ENCODE measurements around the gene C16orf54.
A peak's percentile ranks its signal among the peaks of the same experiment; 100 is the strongest.
"Not testable (repeated sequence)": the region's sequence is repeated elsewhere in the genome, so short reads cannot be mapped to it uniquely, and the experiment has no call there.

The C16orf54 gene

GRCh38 chr16:29745853-29746345, at the start of gene C16orf54:
Gene C16orf54, minus strand, starts transcription at chr16:29745990. Its CDS starts 1,039 bp downstream, at chr16:29744951.
- DNase-seq (ENCODE audit: low read depth in 2 of 3, low spot score in 1 of 3) = peak; percentile 74 to 80 (median 78)

GRCh38 chr16:29794231-29794710, 48.5 kb upstream of the C16orf54 start:
- no peak for DNase-seq (ENCODE audit: low read depth in 2 of 3, low spot score in 1 of 3)

- not testable (repeated sequence) for DNase-seq (ENCODE audit: low read depth in 2 of 3, low spot score in 1 of 3)
Measured at GRCh38 chr16:29793153-29793552, 47.4 kb upstream of the C16orf54 start.

- no peak for DNase-seq (ENCODE audit: low read depth in 2 of 3, low spot score in 1 of 3)
Measured at GRCh38 chr16:29791845-29792807, 46.3 kb upstream of the C16orf54 start.

- DNase-seq (ENCODE audit: low read depth in 2 of 3, low spot score in 1 of 3) = no peak
Measured at GRCh38 chr16:29790949-29791844, 45.4 kb upstream of the C16orf54 start.

GRCh38 chr16:29790183-29790948, 44.6 kb upstream of the C16orf54 start, which contains the start of gene KIF22:
Gene KIF22, plus strand, starts transcription at chr16:29790751. Its CDS starts 9 bp downstream, at chr16:29790760.
- peak; percentile 100 for DNase-seq (ENCODE audit: low read depth in 2 of 3, low spot score in 1 of 3)

GRCh38 chr16:29789775-29790182, 44.0 kb upstream of the C16orf54 start:
- no peak for DNase-seq (ENCODE audit: low read depth in 2 of 3, low spot score in 1 of 3)

GRCh38 chr16:29787155-29787554, 41.4 kb upstream of the C16orf54 start:
- not testable (repeated sequence) for DNase-seq (ENCODE audit: low read depth in 2 of 3, low spot score in 1 of 3)

- peak; percentile 65 to 76 (median 75) for DNase-seq (ENCODE audit: low read depth in 2 of 3, low spot score in 1 of 3)
Measured at GRCh38 chr16:29784901-29785500, 39.2 kb upstream of the C16orf54 start.

- no peak for DNase-seq (ENCODE audit: low read depth in 2 of 3, low spot score in 1 of 3)
Measured at GRCh38 chr16:29784157-29784556, 38.4 kb upstream of the C16orf54 start.

- not testable (repeated sequence) for DNase-seq (ENCODE audit: low read depth in 2 of 3, low spot score in 1 of 3)
Measured at GRCh38 chr16:29783094-29783953, 37.5 kb upstream of the C16orf54 start.

GRCh38 chr16:29779474-29779873, 33.7 kb upstream of the C16orf54 start:
- no peak for DNase-seq (ENCODE audit: low read depth in 2 of 3, low spot score in 1 of 3)

- DNase-seq (ENCODE audit: low read depth in 2 of 3, low spot score in 1 of 3) = no peak
Measured at GRCh38 chr16:29777576-29778350, 32.0 kb upstream of the C16orf54 start, which contains the start of gene ZG16. Gene ZG16, plus strand, starts transcription at chr16:29778256. Its CDS starts 1,011 bp downstream, at chr16:29779267.

GRCh38 chr16:29775742-29776408, 30.1 kb upstream of the C16orf54 start:
- no peak for DNase-seq (ENCODE audit: low read depth in 2 of 3, low spot score in 1 of 3)

GRCh38 chr16:29774730-29775129, 28.9 kb upstream of the C16orf54 start:
- no peak for DNase-seq (ENCODE audit: low read depth in 2 of 3, low spot score in 1 of 3)

GRCh38 chr16:29772330-29772729, 26.5 kb upstream of the C16orf54 start:
- not testable (repeated sequence) for DNase-seq (ENCODE audit: low read depth in 2 of 3, low spot score in 1 of 3)

- DNase-seq (ENCODE audit: low read depth in 2 of 3, low spot score in 1 of 3) = no peak
Measured at GRCh38 chr16:29770250-29770929, 24.6 kb upstream of the C16orf54 start.

Measured in stimulated activated CD4-positive, alpha-beta T cell treated with anti-CD3 and anti-CD28 coated beads, Interleukin-12 subunit alpha, Interleukin-12 subunit beta, amount 100 ng/mL, for 48 hours (primary cell).